H9 (cell line): Measurements from ENCODE around the gene PLCH2. TPM values are rescaled to one million over a fixed set of nuclear protein-coding genes. Genes with fewer than 3 reads are reported as not detected.

Experiments used
- DNase-seq: peaks from one replicate; pipeline ENCODE4 v3.0.0-alpha.2; 2017
- H2AFZ ChIP-seq: one replicate; pipeline ENCODE4 v1.6.1; 2013; ENCODE audit warnings: mild to moderate bottlenecking, low read length, control low read depth, moderate library complexity
- H2AK5ac ChIP-seq: 2 replicates; pipeline ENCODE4 v1.6.1; 2013; ENCODE audit warnings: low read length, control low read depth, mixed read lengths; ENCODE audit not compliant: insufficient read length
- H2BK120ac ChIP-seq: one replicate; pipeline ENCODE4 v1.6.1; 2013; ENCODE audit warnings: low read depth, mild to moderate bottlenecking, low read length, control low read depth, inconsistent platforms; ENCODE audit not compliant: poor library complexity, severe bottlenecking
- H2BK12ac ChIP-seq: 2 replicates; pipeline ENCODE4 v1.6.1; 2013; ENCODE audit warnings: low read length, control low read depth, mixed read lengths, low read depth; ENCODE audit not compliant: insufficient read length
- H2BK15ac ChIP-seq: 2 replicates; pipeline ENCODE4 v1.6.1; 2013; ENCODE audit warnings: low read depth, low read length, control low read depth
- H2BK20ac ChIP-seq: one replicate; pipeline ENCODE4 v1.6.1; 2013; ENCODE audit warnings: low read depth, mild to moderate bottlenecking, low read length, control low read depth, inconsistent platforms; ENCODE audit not compliant: poor library complexity, severe bottlenecking
- H2BK5ac ChIP-seq: 2 replicates; pipeline ENCODE4 v1.6.1; 2013; ENCODE audit warnings: low read length, control low read depth, mixed read lengths; ENCODE audit not compliant: insufficient read length
- H3K14ac ChIP-seq: 2 replicates; pipeline ENCODE4 v1.6.1; 2013; ENCODE audit warnings: low read length, control low read depth; ENCODE audit not compliant: insufficient read depth
- H3K18ac ChIP-seq: 2 replicates; pipeline ENCODE4 v1.6.1; 2013; ENCODE audit warnings: low read depth, mild to moderate bottlenecking, mixed read lengths, low read length, control low read depth; ENCODE audit not compliant: insufficient read length
- H3K23ac ChIP-seq: 2 replicates; pipeline ENCODE4 v1.6.1; 2013; ENCODE audit warnings: low read length, control low read depth, mixed read lengths, low read depth; ENCODE audit not compliant: insufficient read length
- H3K23me2 ChIP-seq: 2 replicates; pipeline ENCODE4 v1.6.1; 2013; ENCODE audit warnings: low read depth, mild to moderate bottlenecking, mixed read lengths, low read length, control low read depth; ENCODE audit not compliant: insufficient read length, poor library complexity, severe bottlenecking
- H3K27ac ChIP-seq: 2 replicates; pipeline ENCODE4 v1.5.1; 2013; ENCODE audit warnings: low read length, control low read depth, mixed read lengths, low read depth; ENCODE audit not compliant: insufficient read length
- H3K27me3 ChIP-seq: 2 replicates; pipeline ENCODE4 v1.6.1; 2013; ENCODE audit warnings: low read length, control low read depth, inconsistent platforms; ENCODE audit not compliant: insufficient read depth
- H3K4ac ChIP-seq: 2 replicates; pipeline ENCODE4 v1.6.1; 2013; ENCODE audit warnings: low read depth, mild to moderate bottlenecking, control low read depth, inconsistent platforms, low read length, moderate library complexity
- H3K4me1 ChIP-seq: 2 replicates; pipeline ENCODE4 v1.6.1; 2013; ENCODE audit warnings: low read length, control low read depth, inconsistent platforms; ENCODE audit not compliant: insufficient read depth
- H3K4me2 ChIP-seq: 2 replicates; pipeline ENCODE4 v1.6.1; 2013; ENCODE audit warnings: low read length, control low read depth, mixed read lengths; ENCODE audit not compliant: insufficient read length, insufficient read depth
- H3K56ac ChIP-seq: 2 replicates; pipeline ENCODE4 v1.6.1; 2013; ENCODE audit warnings: low read depth, mild to moderate bottlenecking, mixed read lengths, low read length, control low read depth; ENCODE audit not compliant: insufficient read length
- H3K79me1 ChIP-seq: 2 replicates; pipeline ENCODE4 v1.6.1; 2013; ENCODE audit warnings: low read depth, mild to moderate bottlenecking, moderate library complexity, low read length, control low read depth, inconsistent platforms; ENCODE audit not compliant: insufficient read depth, poor library complexity, severe bottlenecking
- H3K79me2 ChIP-seq: 2 replicates; pipeline ENCODE4 v1.6.1; 2013; ENCODE audit warnings: low read length, control low read depth, inconsistent platforms; ENCODE audit not compliant: insufficient read depth
- H3K9ac ChIP-seq: 2 replicates; pipeline ENCODE4 v1.6.1; 2013; ENCODE audit warnings: low read length, control low read depth, mixed read lengths; ENCODE audit not compliant: insufficient read length; ENCODE audit errors: extremely low read depth
- H3K9me3 ChIP-seq: one replicate; pipeline ENCODE4 v1.6.1; 2013; ENCODE audit warnings: low read depth, low read length, inconsistent platforms; ENCODE audit not compliant: control insufficient read depth
- H3T11ph ChIP-seq: one replicate; pipeline ENCODE4 v1.6.1; 2013; ENCODE audit warnings: mild to moderate bottlenecking, low read length, control low read depth, inconsistent platforms
- H4K20me1 ChIP-seq: one replicate; pipeline ENCODE4 v1.6.1; 2013; ENCODE audit not compliant: control insufficient read depth, insufficient read length, insufficient read depth
- H4K5ac ChIP-seq: 2 replicates; pipeline ENCODE4 v1.6.1; 2013; ENCODE audit warnings: low read depth, mild to moderate bottlenecking, mixed read lengths, low read length, control low read depth; ENCODE audit not compliant: insufficient read length
- H4K8ac ChIP-seq: replicated peaks from 2 replicates; pipeline ENCODE4 v1.6.1; 2013; ENCODE audit warnings: low read length, control low read depth, mixed read lengths, low read depth; ENCODE audit not compliant: insufficient read length
- H4K91ac ChIP-seq: 2 replicates; pipeline ENCODE4 v1.6.1; 2013; ENCODE audit warnings: low read depth, mild to moderate bottlenecking, moderate library complexity, mixed read lengths, low read length, control low read depth; ENCODE audit not compliant: insufficient read length
- H3K27ac Mint-ChIP-seq, 3 experiments: 2 replicates in 2 of 3; 3 replicates in 1 of 3; pipeline ENCODE4 v1.8.0; 2020 to 2021; ENCODE audit warnings: mixed read lengths in 3 of 3, mild to moderate bottlenecking in 1 of 3, moderate library complexity in 1 of 3
- H3K27me3 Mint-ChIP-seq: 2 replicates; pipeline ENCODE4 v1.8.0; 2021; ENCODE audit warnings: low read depth, mild to moderate bottlenecking, moderate library complexity, mixed read lengths
- H3K36me3 Mint-ChIP-seq, 3 experiments: 2 replicates in 2 of 3; 3 replicates in 1 of 3; pipeline ENCODE4 v1.8.0; 2020 to 2021; ENCODE audit warnings: low read depth in 3 of 3, mixed read lengths in 3 of 3; ENCODE audit not compliant: insufficient read depth in 1 of 3
- H3K4me1 Mint-ChIP-seq, 2 experiments: 2 replicates each; pipeline ENCODE4 v1.8.0; 2020; ENCODE audit warnings: mixed read lengths in 2 of 2
- H3K4me3 Mint-ChIP-seq, 2 experiments: 2 replicates in 1 of 2; 3 replicates in 1 of 2; pipeline ENCODE4 v1.8.0; 2020 to 2021; ENCODE audit warnings: mild to moderate bottlenecking in 2 of 2, mixed read lengths in 2 of 2, moderate library complexity in 1 of 2
- H3K9me3 Mint-ChIP-seq, 2 experiments: 2 replicates in 1 of 2; 3 replicates in 1 of 2; pipeline ENCODE4 v1.8.0; 2020; ENCODE audit warnings: mild to moderate bottlenecking in 2 of 2, mixed read lengths in 2 of 2, moderate library complexity in 1 of 2
- CTCF ChIP-seq: fragments of 200-600 bp; sonication (generic); conservative IDR thresholded peaks from 3 replicates; pipeline ENCODE4 v1.8.0; 2021; ENCODE audit warnings: antibody characterized with exemption, mild to moderate bottlenecking
- WGBS: extraction: QIAGEN DNeasy Blood & Tissue Kit; methylation state at CpG from one replicate; pipeline ENCODE4 v1.1.7; 2013; ENCODE audit warnings: missing lambda C conversion rate, low lambda C conversion rate, mixed read lengths; ENCODE audit not compliant: insufficient read length; ENCODE audit errors: extremely low coverage; 5-methylcytosine and 5-hydroxymethylcytosine counted together
- total RNA-seq: library from RNA; stranded (reverse); gene quantifications from 2 replicates; pipeline ENCODE4 v1.2.1, GENCODE V29; 2021

Gene PLCH2
- total RNA-seq, 1 experiment from 2014 or later = 0.09 TPM

- Histone ChIP-seq H3K23ac (no peak overlapping the region), H2AFZ (no peak overlapping the region), H2BK12ac (no peak overlapping the region), H3K79me1 (no peaks in the 10 kb centered on the region), H3K4ac (no peak overlapping the region), H3K9ac (no peak overlapping the region), H3K14ac (no peak overlapping the region; the same call in 1 of the 2 replicates), H3K4me2 (no peak overlapping the region), H4K8ac (no peak overlapping the region), H3K23me2 (no peaks in the 10 kb centered on the region), H3K18ac (no peak overlapping the region), H3K79me2 (no peaks in the 10 kb centered on the region), H4K20me1 (no peaks in the 10 kb centered on the region), H2BK5ac (no peak overlapping the region), H3K9me3 (no peaks in the 10 kb centered on the region), H2BK120ac (no peak overlapping the region), H3K27me3 (no peaks in the 10 kb centered on the region), H3K27ac (no peak overlapping the region), H4K5ac (no peak overlapping the region), H4K91ac (no peak overlapping the region), H2BK20ac (no peak overlapping the region), H3K4me1 (no peaks in the 10 kb centered on the region), H2AK5ac (no peak overlapping the region), H3T11ph (no peak overlapping the region), H3K56ac (no peak overlapping the region), H2BK15ac (no peak overlapping the region)
- Mint-ChIP-seq H3K27me3 (peaks cover 4% of the 10 kb centered on the region), H3K4me1 (peaks cover 3 to 13% of the 10 kb centered on the region in 2 experiments; a peak in 3 of 4 replicates), H3K27ac (peak overlapping the region in 1 of 3 experiments; percentile 27; a peak in 1 of 7 replicates), H3K36me3 (no peaks in the 10 kb centered on the region), H3K9me3 (no peaks in the 10 kb centered on the region), H3K4me3 (no peak overlapping the region)
- TF ChIP-seq CTCF = no peak
- WGBS = no CpG with 5 or more reads among the region's 21 CpGs
- no peak for DNase-seq
Observed at GRCh38 chr1:2452201-2452931, 23.7 kb upstream of the PLCH2 start.
